HG03060 (cell line): ENCODE results near the gene TEX22.

ENCODE experiments used
- ATAC-seq: cut with Tn5 transposase; IDR thresholded peaks from one replicate; pipeline ENCODE4 v1.9.1; 2021; ENCODE audit warnings: low read depth, moderate number of reproducible peaks; ENCODE audit not compliant: unreplicated experiment

The TEX22 gene

GRCh38 chr14:105450864-105451720, 52.8 kb downstream of the TEX22 start:
- ATAC-seq: no peak

DNA sequence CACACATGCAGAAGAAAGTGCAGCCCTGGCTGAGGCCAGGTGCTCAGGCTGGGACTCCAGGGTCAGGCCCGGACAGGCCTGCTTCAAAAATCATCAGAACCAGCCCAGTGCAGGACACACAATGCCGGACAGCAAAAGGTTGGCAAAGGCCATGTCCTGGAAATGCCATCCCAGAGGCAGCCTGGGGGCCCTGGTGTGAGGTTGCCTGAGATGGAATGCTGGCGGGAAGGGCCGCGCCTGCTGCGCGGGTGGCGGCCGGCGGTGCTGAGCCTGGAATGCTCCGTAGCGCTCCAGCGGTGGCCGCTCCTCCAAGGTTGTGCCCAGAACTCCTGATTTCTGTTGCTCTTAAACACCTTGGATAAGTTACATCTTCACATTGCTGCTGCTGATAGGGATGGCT, 54.6 kb downstream of the TEX22 start:
- no peak for ATAC-seq

DNA sequence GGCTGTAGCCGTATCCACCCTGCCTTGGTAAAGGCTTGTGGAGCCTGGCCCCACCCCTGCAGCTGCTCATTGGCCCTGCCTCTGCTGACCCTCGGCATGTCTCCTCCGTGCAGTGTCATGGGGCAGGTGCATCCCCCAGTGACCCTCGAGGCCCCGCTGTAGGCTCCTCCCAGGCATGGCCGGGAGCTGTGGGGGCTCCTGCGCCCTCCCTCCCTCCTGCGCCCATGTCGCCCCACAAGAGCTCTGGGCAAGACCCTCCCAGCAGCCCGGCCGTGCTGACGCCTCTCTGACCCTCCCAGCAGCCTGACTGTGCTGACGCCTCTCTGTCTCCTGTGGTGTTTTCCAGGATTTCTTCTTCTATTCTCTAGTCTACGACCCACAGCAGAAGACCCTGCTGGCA, 55.5 kb downstream of the TEX22 start:
- ATAC-seq: no peak

DNA sequence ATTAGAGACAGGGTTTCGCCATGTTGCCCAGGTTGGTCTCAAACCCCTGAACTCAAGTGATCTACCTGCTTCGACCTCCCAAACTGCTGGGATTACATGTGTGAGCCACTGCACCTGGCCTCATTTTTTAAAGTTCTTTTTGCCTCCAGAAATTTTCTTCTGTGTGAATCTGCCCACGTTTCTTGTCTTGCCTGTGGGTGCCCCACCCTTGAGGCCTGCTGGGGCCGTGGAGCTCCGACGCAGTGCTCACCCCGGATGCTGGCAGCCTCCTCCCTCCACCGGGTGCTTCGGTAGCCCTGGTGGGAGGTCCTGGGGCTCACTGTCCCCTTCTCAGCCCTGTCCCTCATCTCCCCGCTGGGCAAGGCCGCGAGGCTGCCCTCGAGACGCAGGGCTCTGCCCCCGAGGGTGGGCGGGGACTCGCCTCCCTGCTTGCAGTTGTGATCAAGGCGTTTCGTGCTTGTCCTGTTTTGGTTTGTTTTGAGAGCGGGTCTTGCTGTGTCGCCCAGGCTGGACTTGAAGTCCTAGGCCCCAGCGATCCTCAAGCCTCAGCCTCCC, 56.8 kb downstream of the TEX22 start:
- no peak for ATAC-seq

GRCh38 chr14:105455766-105456660, 57.7 kb downstream of the TEX22 start:
- ATAC-seq: no peak

DNA sequence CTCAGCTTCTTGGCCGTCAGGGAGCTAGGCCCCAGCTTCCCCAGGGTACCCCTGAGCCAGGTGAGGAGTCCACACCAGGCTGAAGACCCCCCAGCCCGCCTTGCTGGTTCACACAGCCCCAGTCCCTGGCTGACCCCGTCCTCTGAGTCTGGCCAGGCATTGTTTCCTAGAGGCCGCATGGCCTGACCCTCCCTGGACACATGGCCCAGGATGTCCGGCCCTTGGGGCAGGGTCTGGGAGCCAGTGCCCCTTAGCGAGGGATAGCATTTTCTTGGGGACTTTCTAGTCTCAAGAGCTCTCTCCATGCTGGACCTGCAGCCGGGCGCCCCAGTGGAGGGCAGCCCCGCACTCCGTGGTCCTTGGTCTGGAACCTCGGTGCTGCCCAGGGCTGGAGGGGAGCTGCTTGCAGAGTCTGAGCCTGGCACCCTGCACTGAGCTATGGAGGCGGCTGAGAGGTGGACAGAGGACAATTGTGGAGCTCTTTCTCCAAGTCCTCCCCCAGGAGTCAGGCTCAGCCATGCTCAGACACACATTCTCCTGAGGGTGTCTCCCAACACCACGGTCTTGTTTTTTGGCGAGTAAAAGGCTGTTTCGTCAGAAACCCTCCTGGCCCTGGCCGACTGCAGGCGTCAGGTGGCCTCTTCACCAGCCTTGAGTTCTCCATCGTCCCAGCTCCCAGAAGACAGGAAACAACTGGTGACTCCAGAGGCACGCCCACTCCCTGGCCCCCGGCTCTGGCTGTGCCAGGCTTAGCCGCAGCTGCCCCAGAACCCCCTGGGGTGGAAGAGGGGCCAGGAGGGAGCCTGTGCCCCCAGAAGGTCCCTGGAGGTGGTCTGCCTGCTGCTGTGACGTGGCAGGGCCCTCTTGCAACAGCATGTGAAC, 58.6 kb downstream of the TEX22 start:
- ATAC-seq: no peak

- no peak for ATAC-seq
Observed at GRCh38 chr14:105458010-105458409, 59.7 kb downstream of the TEX22 start.

GRCh38 chr14:105458571-105458970, 60.2 kb downstream of the TEX22 start:
- no peak for ATAC-seq

DNA sequence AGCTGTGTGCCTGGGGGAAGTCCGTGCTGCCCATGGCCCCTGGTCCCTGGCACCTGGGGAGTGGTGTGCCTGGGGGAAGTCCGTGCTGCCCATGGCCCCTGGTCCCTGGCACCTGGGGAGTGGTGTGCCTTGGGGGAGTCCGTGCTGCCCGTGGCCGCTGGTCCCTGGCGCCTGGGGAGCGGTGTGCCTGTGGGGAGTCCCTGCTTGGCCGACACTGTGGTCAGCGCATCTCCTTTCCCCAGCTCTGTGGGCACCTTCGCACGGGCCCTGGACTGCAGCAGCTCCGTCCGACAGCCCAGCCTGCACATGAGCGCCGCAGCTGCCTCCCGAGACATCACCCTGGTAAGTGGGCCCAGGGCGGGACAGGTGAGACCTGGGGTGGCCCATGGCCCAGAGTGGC, 61.8 kb downstream of the TEX22 start:
- ATAC-seq: no peak

- no peak for ATAC-seq
Observed at GRCh38 chr14:105460616-105461015, 62.3 kb downstream of the TEX22 start.

DNA sequence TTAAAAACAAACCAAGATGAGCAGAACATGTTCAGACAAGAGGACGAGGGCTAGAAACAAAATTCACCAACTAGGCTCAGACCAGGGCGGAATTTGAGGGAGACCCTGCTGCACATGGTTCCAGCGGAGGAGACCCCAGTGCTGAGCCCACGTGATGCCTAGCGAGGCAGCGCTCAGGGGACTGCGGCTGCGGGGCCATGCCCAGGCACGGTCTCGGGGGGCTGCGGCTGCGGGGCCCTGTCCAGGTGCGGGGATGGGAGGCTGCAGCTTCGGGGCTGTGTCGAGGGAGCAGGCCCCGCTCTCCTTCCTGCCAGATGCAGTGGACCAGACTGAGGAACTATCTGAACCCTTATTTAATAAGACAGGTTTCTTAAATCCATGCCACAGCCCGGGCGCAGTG, 63.6 kb downstream of the TEX22 start:
- ATAC-seq: no peak
